Chondrocyte (in vitro differentiated cells): ENCODE results near the gene CDYL. TPM values are rescaled to one million over a fixed set of nuclear protein-coding genes. Genes with fewer than 3 reads are reported as not detected.
"Not testable (repeated sequence)": the region's sequence is repeated elsewhere in the genome, so short reads cannot be mapped to it uniquely, and the experiment has no call there.

Source experiments
- DNase-seq: peaks from one replicate; pipeline ENCODE4 v3.0.0; 2021; ENCODE audit warnings: mixed read lengths, low spot score
- H3K27ac Mint-ChIP-seq: one replicate; pipeline ENCODE4 v1.8.0; 2021; ENCODE audit warnings: mild to moderate bottlenecking, moderate library complexity, mixed read lengths; ENCODE audit not compliant: unreplicated experiment
- H3K27me3 Mint-ChIP-seq: 2 replicates; pipeline ENCODE4 v1.8.0; 2021; ENCODE audit warnings: low read depth, mixed read lengths
- H3K36me3 Mint-ChIP-seq: 2 replicates; pipeline ENCODE4 v1.8.0; 2021; ENCODE audit warnings: low read depth, mixed read lengths
- H3K4me1 Mint-ChIP-seq: 2 replicates; pipeline ENCODE4 v1.8.0; 2021; ENCODE audit warnings: low read depth, mild to moderate bottlenecking, mixed read lengths
- H3K4me3 Mint-ChIP-seq: one replicate; pipeline ENCODE4 v1.8.0; 2021; ENCODE audit warnings: mild to moderate bottlenecking, moderate library complexity, mixed read lengths; ENCODE audit not compliant: unreplicated experiment
- H3K9me3 Mint-ChIP-seq: 2 replicates; pipeline ENCODE4 v1.8.0; 2021; ENCODE audit warnings: low read depth, mixed read lengths
- total RNA-seq: library from RNA; stranded (reverse); gene quantifications from 3 replicates; pipeline ENCODE4 v1.2.1, GENCODE V29; 2021
- TF ChIP-seq, protein P1 (sequence below): fragments of 200-600 bp; sonication (generic); IDR thresholded peaks from 2 replicates; pipeline ENCODE4 v1.5.0; 2021; ENCODE audit warnings: antibody characterized with exemption, mild to moderate bottlenecking, moderate library complexity

CDYL gene
- total RNA-seq, 1 donor from 2014 or later = 63.7 TPM

GRCh38 chr6:4994741-4995140, 218.5 kb downstream of the CDYL start:
- no peaks in the 10 kb centered on the region for H3K27me3 Mint-ChIP-seq
- no peaks in the 10 kb centered on the region for H3K4me1 Mint-ChIP-seq
- no peak overlapping the region for H3K27ac Mint-ChIP-seq
- TF ChIP-seq, protein P1, sequence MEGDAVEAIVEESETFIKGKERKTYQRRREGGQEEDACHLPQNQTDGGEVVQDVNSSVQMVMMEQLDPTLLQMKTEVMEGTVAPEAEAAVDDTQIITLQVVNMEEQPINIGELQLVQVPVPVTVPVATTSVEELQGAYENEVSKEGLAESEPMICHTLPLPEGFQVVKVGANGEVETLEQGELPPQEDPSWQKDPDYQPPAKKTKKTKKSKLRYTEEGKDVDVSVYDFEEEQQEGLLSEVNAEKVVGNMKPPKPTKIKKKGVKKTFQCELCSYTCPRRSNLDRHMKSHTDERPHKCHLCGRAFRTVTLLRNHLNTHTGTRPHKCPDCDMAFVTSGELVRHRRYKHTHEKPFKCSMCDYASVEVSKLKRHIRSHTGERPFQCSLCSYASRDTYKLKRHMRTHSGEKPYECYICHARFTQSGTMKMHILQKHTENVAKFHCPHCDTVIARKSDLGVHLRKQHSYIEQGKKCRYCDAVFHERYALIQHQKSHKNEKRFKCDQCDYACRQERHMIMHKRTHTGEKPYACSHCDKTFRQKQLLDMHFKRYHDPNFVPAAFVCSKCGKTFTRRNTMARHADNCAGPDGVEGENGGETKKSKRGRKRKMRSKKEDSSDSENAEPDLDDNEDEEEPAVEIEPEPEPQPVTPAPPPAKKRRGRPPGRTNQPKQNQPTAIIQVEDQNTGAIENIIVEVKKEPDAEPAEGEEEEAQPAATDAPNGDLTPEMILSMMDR = no peak
- H3K36me3 Mint-ChIP-seq = peaks cover 24% of the 10 kb centered on the region
- no peak for DNase-seq
- no peak overlapping the region for H3K4me3 Mint-ChIP-seq
- H3K9me3 Mint-ChIP-seq = peaks cover 8% of the 10 kb centered on the region

DNA sequence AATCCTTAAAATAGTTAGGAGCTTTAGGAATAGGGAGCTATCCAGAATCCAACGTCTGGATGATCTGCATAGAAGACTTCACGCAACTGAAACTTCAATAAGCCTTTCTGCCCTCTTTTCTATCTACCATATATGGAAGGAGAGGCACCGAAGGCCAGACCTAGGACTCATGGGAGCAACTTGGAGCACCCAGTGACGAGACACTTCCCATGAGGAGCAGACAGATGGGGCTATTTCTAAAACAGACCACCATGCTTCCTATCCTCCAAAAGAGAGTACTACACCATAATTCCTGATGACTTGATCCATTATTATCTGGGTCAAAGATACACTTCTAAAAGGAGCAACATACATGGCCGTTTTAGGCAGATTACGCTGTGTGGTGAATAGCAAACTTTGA, 221.7 kb downstream of the CDYL start:
- Mint-ChIP-seq H3K4me3 (no peak overlapping the region), H3K36me3 (peaks cover 19% of the 10 kb centered on the region), H3K9me3 (no peaks in the 10 kb centered on the region), H3K27ac (no peak overlapping the region), H3K27me3 (no peaks in the 10 kb centered on the region), H3K4me1 (no peaks in the 10 kb centered on the region)
- TF ChIP-seq, protein P1 = no peak
- DNase-seq = no peak

DNA sequence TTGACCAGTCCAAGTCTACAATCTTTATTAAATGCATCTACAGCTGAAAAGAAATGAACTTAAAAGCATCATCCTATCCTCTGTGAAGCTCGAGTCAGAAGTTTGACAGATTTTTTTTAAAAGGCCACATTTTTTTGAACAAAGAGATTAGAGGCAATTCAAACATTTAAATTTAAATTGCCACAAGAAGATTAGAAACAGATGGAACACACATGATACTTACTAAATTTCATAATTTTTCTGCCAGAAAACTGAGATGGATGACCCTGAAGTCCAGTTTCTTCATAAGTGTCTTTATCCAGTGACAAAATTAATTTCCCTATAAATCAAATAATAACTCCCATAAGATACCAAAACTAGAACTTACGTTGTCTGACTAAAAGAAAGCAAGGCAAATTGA, 223.4 kb downstream of the CDYL start:
- TF ChIP-seq, protein P1 = no peak
- H3K9me3 Mint-ChIP-seq = no peaks in the 10 kb centered on the region
- H3K4me1 Mint-ChIP-seq = peaks cover 10% of the 10 kb centered on the region
- no peaks in the 10 kb centered on the region for H3K27me3 Mint-ChIP-seq
- peaks cover 15% of the 10 kb centered on the region for H3K36me3 Mint-ChIP-seq
- H3K27ac Mint-ChIP-seq = no peak overlapping the region
- no peak overlapping the region for H3K4me3 Mint-ChIP-seq
- no peak for DNase-seq

- Mint-ChIP-seq H3K4me3 (peak within 1 kb of the TSS; percentile 96), H3K9me3 (no peaks in the 10 kb centered on the region), H3K36me3 (peaks cover 5% of the 10 kb centered on the region), H3K27ac (peak within 1 kb of the TSS; percentile 97), H3K27me3 (no peaks in the 10 kb centered on the region), H3K4me1 (peaks cover 12% of the 10 kb centered on the region)
- TF ChIP-seq, protein P1 = peak; percentile 92
- DNase-seq = peak; percentile 99
Observed at GRCh38 chr6:5003604-5004372, 227.6 kb downstream of the CDYL start, which contains the start of gene RPP40. TSS of gene RPP40 (minus strand) at chr6:5004037. CDS start at chr6:5004002, 35 bp downstream.

DNA sequence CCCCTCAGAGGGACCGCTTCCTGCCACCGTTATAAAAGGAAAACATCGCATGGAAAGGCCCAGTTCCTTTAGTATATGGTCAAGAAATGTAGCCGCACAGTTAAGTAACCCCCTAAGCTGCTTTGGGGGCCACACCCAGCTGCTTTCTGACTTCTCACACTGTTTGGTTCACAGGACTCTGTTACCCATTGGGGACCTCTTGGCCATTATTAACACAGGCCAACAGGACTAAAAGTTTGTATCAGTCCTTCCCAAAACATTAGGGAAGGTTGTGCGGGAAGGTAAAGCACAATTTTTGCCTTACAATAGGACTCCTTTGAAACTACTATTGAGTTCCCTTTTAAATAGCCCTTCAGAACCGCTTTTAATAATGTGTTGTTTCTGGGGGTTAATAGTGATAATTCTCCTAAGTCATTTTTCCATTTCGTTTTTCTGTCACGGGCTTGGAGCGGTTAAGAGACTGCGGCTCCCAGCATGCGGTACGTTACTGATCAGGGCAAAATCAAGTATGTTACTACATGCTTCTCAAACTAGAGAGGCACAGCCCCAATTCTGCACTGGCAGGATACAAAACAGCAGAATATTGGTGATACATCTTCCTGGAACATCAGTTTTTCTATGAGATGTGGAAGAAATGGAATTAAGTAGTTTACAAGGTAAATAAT, 228.3 kb downstream of the CDYL start:
- Mint-ChIP-seq H3K27ac (peak overlapping the region; percentile 97), H3K27me3 (no peaks in the 10 kb centered on the region), H3K9me3 (no peaks in the 10 kb centered on the region), H3K4me3 (peak overlapping the region; percentile 96), H3K4me1 (peaks cover 12% of the 10 kb centered on the region), H3K36me3 (peaks cover 5% of the 10 kb centered on the region)
- TF ChIP-seq, protein P1 = no peak
- no peak for DNase-seq

- H3K9me3 Mint-ChIP-seq, H3K27me3 Mint-ChIP-seq, H3K4me3 Mint-ChIP-seq, H3K27ac Mint-ChIP-seq, H3K36me3 Mint-ChIP-seq, DNase-seq: not testable (repeated sequence)
- H3K4me1 Mint-ChIP-seq = peaks cover 12% of the 10 kb centered on the region
Observed at GRCh38 chr6:5005038-5005433, 228.8 kb downstream of the CDYL start.
